Measurements from ENCODE around the gene PRKCH.

Gene PRKCH

GRCh38 chr14:61368114-61368710, 46.8 kb downstream of the PRKCH start:
- no peak for TF ChIP-seq POLR2AphosphoS5 (IDR thresholded peaks at IDR 0.05; ENCODE audit: borderline replicate concordance, low read depth, low read length)
- no peak for TF ChIP-seq FOXP2 (optimal IDR thresholded peaks at IDR 0.05; ENCODE audit: control extremely low read depth, extremely low read length, insufficient read depth)
- no peak for TF ChIP-seq EZH2 (IDR thresholded peaks at IDR 0.05)
- no peak for DNase-seq (ENCODE audit: low read depth, low spot score)
- H3K36me3 ChIP-seq (ENCODE audit: insufficient read depth, low read length), result no peaks in the 10 kb centered on the region
- no peak overlapping the region for H3K27ac ChIP-seq
- no peak overlapping the region for H3K9ac ChIP-seq (ENCODE audit: insufficient read length)
- H3K9me3 ChIP-seq (ENCODE audit: low read depth, low read length), result no peaks in the 10 kb centered on the region
- H3K4me3 ChIP-seq, result no peak overlapping the region

- no peak overlapping the region for H3K27ac ChIP-seq
- H3K9me3 ChIP-seq (ENCODE audit: low read depth, low read length), result no peaks in the 10 kb centered on the region
- no peak overlapping the region for H3K9ac ChIP-seq (ENCODE audit: insufficient read length)
- no peak overlapping the region for H3K4me3 ChIP-seq
- TF ChIP-seq POLR2AphosphoS5 (IDR thresholded peaks at IDR 0.05; ENCODE audit: borderline replicate concordance, low read depth, low read length), result no peak
- TF ChIP-seq FOXP2 (optimal IDR thresholded peaks at IDR 0.05; ENCODE audit: control extremely low read depth, extremely low read length, insufficient read depth), result no peak
- TF ChIP-seq EZH2 (IDR thresholded peaks at IDR 0.05), result no peak
- DNase-seq (ENCODE audit: low read depth, low spot score), result no peak
- no peaks in the 10 kb centered on the region for H3K36me3 ChIP-seq (ENCODE audit: insufficient read depth, low read length)
Measured at GRCh38 chr14:61368781-61369453, 47.5 kb downstream of the PRKCH start.

GRCh38 chr14:61369454-61369810, 48.1 kb downstream of the PRKCH start:
- H3K9ac ChIP-seq (ENCODE audit: insufficient read length), result no peak overlapping the region
- H3K4me3 ChIP-seq, result no peak overlapping the region
- no peak for TF ChIP-seq POLR2AphosphoS5 (IDR thresholded peaks at IDR 0.05; ENCODE audit: borderline replicate concordance, low read depth, low read length)
- no peak for TF ChIP-seq EZH2 (IDR thresholded peaks at IDR 0.05)
- no peak for TF ChIP-seq FOXP2 (optimal IDR thresholded peaks at IDR 0.05; ENCODE audit: control extremely low read depth, extremely low read length, insufficient read depth)
- DNase-seq (ENCODE audit: low read depth, low spot score), result no peak
- H3K9me3 ChIP-seq (ENCODE audit: low read depth, low read length), result no peaks in the 10 kb centered on the region
- no peak overlapping the region for H3K27ac ChIP-seq
- no peaks in the 10 kb centered on the region for H3K36me3 ChIP-seq (ENCODE audit: insufficient read depth, low read length)

GRCh38 chr14:61372379-61372778, 51.0 kb downstream of the PRKCH start:
- TF ChIP-seq EZH2 (IDR thresholded peaks at IDR 0.05), result no peak
- no peak for TF ChIP-seq POLR2AphosphoS5 (IDR thresholded peaks at IDR 0.05; ENCODE audit: borderline replicate concordance, low read depth, low read length)
- TF ChIP-seq FOXP2 (optimal IDR thresholded peaks at IDR 0.05; ENCODE audit: control extremely low read depth, extremely low read length, insufficient read depth), result no peak
- Histone ChIP-seq H3K9me3 (ENCODE audit: low read depth, low read length) (no peaks in the 10 kb centered on the region), H3K4me3 (no peak overlapping the region), H3K27ac (no peak overlapping the region), H3K36me3 (ENCODE audit: insufficient read depth, low read length) (no peaks in the 10 kb centered on the region), H3K9ac (ENCODE audit: insufficient read length) (no peak overlapping the region)
- no peak for DNase-seq (ENCODE audit: low read depth, low spot score)

- H3K4me3 ChIP-seq, result no peak overlapping the region
- no peak for DNase-seq (ENCODE audit: low read depth, low spot score)
Measured at GRCh38 chr14:61372842-61373555, 51.6 kb downstream of the PRKCH start.

GRCh38 chr14:61374284-61374683, 52.9 kb downstream of the PRKCH start:
- Histone ChIP-seq H3K9ac (ENCODE audit: insufficient read length) (no peak overlapping the region), H3K9me3 (ENCODE audit: low read depth, low read length) (no peaks in the 10 kb centered on the region), H3K27ac (no peak overlapping the region), H3K4me3 (no peak overlapping the region), H3K36me3 (ENCODE audit: insufficient read depth, low read length) (no peaks in the 10 kb centered on the region)
- no peak for DNase-seq (ENCODE audit: low read depth, low spot score)
- TF ChIP-seq FOXP2 (optimal IDR thresholded peaks at IDR 0.05; ENCODE audit: control extremely low read depth, extremely low read length, insufficient read depth), result no peak
- no peak for TF ChIP-seq EZH2 (IDR thresholded peaks at IDR 0.05)
- TF ChIP-seq POLR2AphosphoS5 (IDR thresholded peaks at IDR 0.05; ENCODE audit: borderline replicate concordance, low read depth, low read length), result no peak

More at GRCh38 chr14:61372842-61373555, 51.6 kb downstream of the PRKCH start:
- no peak overlapping the region for H3K27ac ChIP-seq
- H3K9ac ChIP-seq (ENCODE audit: insufficient read length), result no peak overlapping the region
- H3K36me3 ChIP-seq (ENCODE audit: insufficient read depth, low read length), result no peaks in the 10 kb centered on the region
- TF ChIP-seq POLR2AphosphoS5 (IDR thresholded peaks at IDR 0.05; ENCODE audit: borderline replicate concordance, low read depth, low read length) (no peak), EZH2 (IDR thresholded peaks at IDR 0.05) (no peak), FOXP2 (optimal IDR thresholded peaks at IDR 0.05; ENCODE audit: control extremely low read depth, extremely low read length, insufficient read depth) (no peak)
- no peaks in the 10 kb centered on the region for H3K9me3 ChIP-seq (ENCODE audit: low read depth, low read length)

- Histone ChIP-seq H3K9ac (ENCODE audit: insufficient read length) (no peak overlapping the region), H3K4me3 (no peak overlapping the region), H3K27ac (no peak overlapping the region), H3K36me3 (ENCODE audit: insufficient read depth, low read length) (no peaks in the 10 kb centered on the region), H3K9me3 (ENCODE audit: low read depth, low read length) (no peaks in the 10 kb centered on the region)
- TF ChIP-seq POLR2AphosphoS5 (IDR thresholded peaks at IDR 0.05; ENCODE audit: borderline replicate concordance, low read depth, low read length), result no peak
- no peak for TF ChIP-seq FOXP2 (optimal IDR thresholded peaks at IDR 0.05; ENCODE audit: control extremely low read depth, extremely low read length, insufficient read depth)
- no peak for TF ChIP-seq EZH2 (IDR thresholded peaks at IDR 0.05)
- DNase-seq (ENCODE audit: low read depth, low spot score), result no peak
Measured at GRCh38 chr14:61375218-61375617, 53.8 kb downstream of the PRKCH start.

GRCh38 chr14:61376314-61376713, 54.9 kb downstream of the PRKCH start:
- DNase-seq (ENCODE audit: low read depth, low spot score), result no peak
- H3K36me3 ChIP-seq (ENCODE audit: insufficient read depth, low read length), result no peaks in the 10 kb centered on the region
- no peak overlapping the region for H3K4me3 ChIP-seq
- H3K9ac ChIP-seq (ENCODE audit: insufficient read length), result no peak overlapping the region
- no peak overlapping the region for H3K27ac ChIP-seq
- no peaks in the 10 kb centered on the region for H3K9me3 ChIP-seq (ENCODE audit: low read depth, low read length)
- TF ChIP-seq FOXP2 (optimal IDR thresholded peaks at IDR 0.05; ENCODE audit: control extremely low read depth, extremely low read length, insufficient read depth) (no peak), POLR2AphosphoS5 (IDR thresholded peaks at IDR 0.05; ENCODE audit: borderline replicate concordance, low read depth, low read length) (no peak), EZH2 (IDR thresholded peaks at IDR 0.05) (no peak)

Data from SK-N-MC (cell line).